ENCODE data around the gene NSG2. TPM values are rescaled to one million over a fixed set of nuclear protein-coding genes. Genes with fewer than 3 reads are reported as not detected.

Gene NSG2
- total RNA-seq, 4 donors from 2014 or later, result 3.4 to 5.4 (median 3.9) TPM

- Histone ChIP-seq H3K27me3 (peaks cover 0 to 25% (median 0%) of the 10 kb centered on the region in 4 donors), H3K36me3 (no peaks in the 10 kb centered on the region), H3K27ac (replicated peaks in 1 of 4) (no peak overlapping the region), H3K4me1 (no peaks in the 10 kb centered on the region), H3K9me3 (peaks cover 0 to 12% (median 3%) of the 10 kb centered on the region in 4 donors), H3K4me3 (no peak overlapping the region)
- no peak for TF ChIP-seq POLR2AphosphoS5 (IDR thresholded peaks at IDR 0.05)
- TF ChIP-seq CTCF (IDR thresholded peaks at IDR 0.05), result no peak
- no peak for TF ChIP-seq POLR2A (IDR thresholded peaks at IDR 0.05; ENCODE audit: low read depth)
- no peak for TF ChIP-seq EP300 (IDR thresholded peaks at IDR 0.05)
- 82% methylated on average over 8 of the region's 8 CpGs for WGBS
- intact Hi-C loops (cut with DNase I), result no loop called here
- DNase-seq (ENCODE audit: extremely low spot score), result no peak
Measured at GRCh38 chr5:174064171-174064570, 18.7 kb downstream of the NSG2 start.

DNA sequence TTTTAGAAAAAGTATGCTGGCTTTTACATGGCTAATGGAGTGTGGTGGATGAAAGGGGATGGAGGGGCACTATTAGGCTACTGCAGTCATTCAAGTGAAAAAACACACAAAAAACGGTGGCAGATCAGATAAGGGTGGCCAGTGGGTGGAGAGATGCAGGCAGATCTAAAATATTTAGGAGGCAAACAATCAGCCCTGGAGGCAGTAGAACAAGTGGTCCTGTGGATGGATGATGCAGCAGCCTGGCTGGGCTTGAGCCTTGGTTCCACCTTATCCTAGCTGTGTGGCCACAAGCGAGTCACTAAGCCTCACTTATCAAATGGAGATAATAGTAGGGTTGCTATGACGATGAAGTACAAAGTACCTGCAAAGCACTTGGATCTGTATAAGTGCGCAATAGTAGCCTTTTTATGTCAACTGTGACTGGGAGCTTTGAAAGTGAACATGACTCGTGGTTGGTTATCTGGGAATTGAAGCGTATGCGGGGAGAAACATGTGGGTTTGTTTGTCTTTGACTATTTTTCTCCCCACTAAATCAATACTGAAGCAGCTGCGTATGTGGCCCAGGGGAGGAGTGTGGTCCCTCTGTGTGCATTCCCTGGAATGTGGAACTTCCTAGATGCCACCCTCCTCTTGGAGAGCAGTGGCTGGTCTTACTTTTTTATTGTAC, 20.2 kb downstream of the NSG2 start:
- Histone ChIP-seq H3K4me1 (no peaks in the 10 kb centered on the region), H3K9me3 (peaks cover 0 to 8% (median 1%) of the 10 kb centered on the region in 4 donors), H3K36me3 (no peaks in the 10 kb centered on the region), H3K4me3 (no peak overlapping the region), H3K27ac (replicated peaks in 1 of 4) (no peak overlapping the region), H3K27me3 (peaks cover 0 to 25% (median 0%) of the 10 kb centered on the region in 4 donors)
- intact Hi-C loops (cut with DNase I), result no loop called here
- no peak for TF ChIP-seq POLR2A (IDR thresholded peaks at IDR 0.05; ENCODE audit: low read depth)
- TF ChIP-seq EP300 (IDR thresholded peaks at IDR 0.05), result no peak
- TF ChIP-seq POLR2AphosphoS5 (IDR thresholded peaks at IDR 0.05), result no peak
- TF ChIP-seq CTCF (IDR thresholded peaks at IDR 0.05), result no peak
- 67% methylated on average over 7 of the region's 8 CpGs for WGBS
- no peak for DNase-seq (ENCODE audit: extremely low spot score)

DNA sequence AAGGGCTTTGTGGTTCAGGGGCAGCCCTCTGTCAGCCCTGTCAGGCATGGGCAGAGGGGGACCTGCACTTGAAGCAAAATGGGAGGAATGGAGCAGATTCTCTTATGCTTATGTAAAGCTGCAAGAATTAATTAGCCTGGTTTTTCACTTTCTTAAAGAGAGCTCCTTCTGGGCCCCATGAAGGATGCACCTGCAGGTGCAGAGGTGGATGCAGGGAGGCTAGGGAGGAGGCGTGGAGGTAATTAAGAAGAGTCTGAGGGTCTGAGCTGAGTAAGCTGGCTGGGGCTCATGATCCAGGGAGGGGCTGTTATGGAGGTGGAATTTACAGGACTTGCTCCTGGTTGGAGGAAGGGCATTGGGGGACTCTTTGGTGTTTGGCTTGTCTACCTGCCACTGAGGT, 22.0 kb downstream of the NSG2 start:
- no peak overlapping the region for H3K27ac ChIP-seq (replicated peaks in 1 of 4)
- TF ChIP-seq CTCF (IDR thresholded peaks at IDR 0.05) (no peak), EP300 (IDR thresholded peaks at IDR 0.05) (no peak), POLR2A (IDR thresholded peaks at IDR 0.05; ENCODE audit: low read depth) (no peak), POLR2AphosphoS5 (IDR thresholded peaks at IDR 0.05) (no peak)
- intact Hi-C loops (cut with DNase I), result no loop called here
- WGBS, result 79% methylated on average over 1 of the region's 1 CpG
- no peaks in the 10 kb centered on the region for H3K9me3 ChIP-seq
- H3K27me3 ChIP-seq, result peaks cover 0 to 20% (median 0%) of the 10 kb centered on the region in 4 donors
- H3K4me1 ChIP-seq, result no peaks in the 10 kb centered on the region
- no peaks in the 10 kb centered on the region for H3K36me3 ChIP-seq
- DNase-seq (ENCODE audit: extremely low spot score), result no peak
- no peak overlapping the region for H3K4me3 ChIP-seq

DNA sequence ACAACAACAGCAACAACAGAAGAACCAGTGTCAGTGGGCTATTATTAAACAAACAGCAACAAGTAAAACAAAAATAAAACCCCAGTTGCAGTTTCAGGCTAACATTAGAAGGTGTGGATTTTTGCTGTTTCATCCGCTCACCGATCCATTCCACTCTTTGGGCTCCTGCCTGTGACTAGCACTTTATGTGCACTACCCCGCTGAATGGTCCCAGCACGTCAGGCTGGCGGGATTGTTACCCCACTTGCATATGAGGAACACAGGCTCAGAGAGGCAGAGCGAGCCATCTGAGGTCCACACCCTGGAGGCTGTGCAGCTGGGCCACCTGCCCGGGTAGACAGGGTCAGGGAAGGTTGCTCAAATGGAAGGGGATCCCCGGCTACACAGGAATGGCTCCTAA, 26.0 kb downstream of the NSG2 start:
- WGBS, result 93% methylated on average over 8 of the region's 8 CpGs
- Histone ChIP-seq H3K4me1 (peaks cover 0 to 12% (median 6%) of the 10 kb centered on the region in 4 donors), H3K27me3 (no peaks in the 10 kb centered on the region), H3K36me3 (no peaks in the 10 kb centered on the region), H3K4me3 (no peak overlapping the region), H3K9me3 (no peaks in the 10 kb centered on the region), H3K27ac (replicated peaks in 1 of 4) (no peak overlapping the region)
- DNase-seq (ENCODE audit: extremely low spot score), result no peak
- intact Hi-C loops (cut with DNase I), result no loop called here
- TF ChIP-seq EP300 (IDR thresholded peaks at IDR 0.05), result no peak
- TF ChIP-seq CTCF (IDR thresholded peaks at IDR 0.05), result no peak
- TF ChIP-seq POLR2AphosphoS5 (IDR thresholded peaks at IDR 0.05), result no peak
- TF ChIP-seq POLR2A (IDR thresholded peaks at IDR 0.05; ENCODE audit: low read depth), result no peak

Measured in esophagus muscularis mucosa (tissue), 4 donors.